OCI-M2 (cell line): ENCODE data around the gene GALNTL6.

Experiments used
- DNase-seq: peaks from one replicate; lab custom pipeline; 2025; ENCODE audit not compliant: unreplicated experiment; lab: John Stamatoyannopoulos, UW

GALNTL6 gene

GRCh38 chr4:171985129-171985528, 171.9 kb downstream of the GALNTL6 start:
- DNase-seq, result no peak

DNA sequence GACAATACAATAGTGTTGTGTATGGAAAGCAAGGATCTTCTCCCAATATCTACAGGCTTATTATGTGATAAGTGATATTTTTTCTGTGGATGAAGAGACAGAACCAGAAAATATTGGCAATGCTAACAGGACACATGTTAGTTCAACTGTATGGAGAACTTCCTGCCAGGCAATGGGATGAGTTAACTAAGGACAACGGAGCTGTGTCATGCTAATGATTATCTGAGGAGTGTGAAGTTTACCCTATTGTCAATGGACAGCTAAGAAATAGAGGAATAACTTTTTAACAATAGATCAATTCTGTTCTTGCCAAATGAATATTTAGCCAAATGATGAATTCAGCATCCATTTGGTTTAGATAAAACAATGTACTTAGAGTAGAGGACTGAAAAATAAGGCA, 180.0 kb downstream of the GALNTL6 start:
- no peak for DNase-seq

DNA sequence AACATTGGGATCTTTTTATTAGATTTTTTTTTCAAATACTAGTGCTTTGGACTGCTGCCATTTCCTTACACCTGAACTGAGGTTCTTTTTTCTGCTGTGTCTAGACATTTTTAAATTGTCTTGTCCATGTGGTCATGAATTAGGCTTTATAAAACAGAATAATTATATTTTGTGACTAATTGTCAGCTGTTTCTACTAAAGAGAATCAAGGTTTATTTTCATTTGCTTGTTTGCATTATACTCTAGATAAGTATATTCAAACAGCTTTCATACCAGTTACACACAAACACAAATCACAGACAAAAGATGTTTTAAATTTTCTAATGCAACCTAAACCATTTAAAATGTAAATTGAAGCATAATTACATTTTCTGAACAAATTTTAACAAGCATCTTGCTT, 194.7 kb downstream of the GALNTL6 start:
- no peak for DNase-seq

- no peak for DNase-seq
Measured at GRCh38 chr4:172009446-172010230, 196.4 kb downstream of the GALNTL6 start.

- no peak for DNase-seq
Measured at GRCh38 chr4:172011196-172011595, 198.0 kb downstream of the GALNTL6 start.

GRCh38 chr4:172018358-172018757, 205.2 kb downstream of the GALNTL6 start:
- no peak for DNase-seq

GRCh38 chr4:172035562-172035961, 222.4 kb downstream of the GALNTL6 start:
- DNase-seq, result no peak

GRCh38 chr4:172040766-172041165, 227.6 kb downstream of the GALNTL6 start:
- no peak for DNase-seq

DNA sequence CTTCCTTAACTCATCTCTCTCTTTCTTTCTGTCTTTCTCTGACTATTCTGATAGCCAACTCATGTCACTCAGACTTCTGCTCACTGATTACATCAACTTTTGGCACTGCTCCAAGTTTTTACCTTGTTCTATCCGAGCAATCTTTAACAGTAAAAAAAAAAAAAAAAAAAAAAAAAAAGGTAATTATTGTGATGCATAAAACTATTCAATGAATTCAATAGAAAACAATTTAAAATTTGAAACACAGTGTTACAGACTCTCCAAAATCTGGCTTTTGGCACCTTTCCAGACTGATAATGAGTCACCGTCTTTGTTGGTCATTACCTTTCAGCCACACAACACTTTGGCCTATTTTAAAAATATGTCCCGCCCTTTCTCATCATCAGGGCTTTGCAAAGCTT, 229.5 kb downstream of the GALNTL6 start:
- no peak for DNase-seq

GRCh38 chr4:172045981-172046380, 232.8 kb downstream of the GALNTL6 start:
- no peak for DNase-seq

DNA sequence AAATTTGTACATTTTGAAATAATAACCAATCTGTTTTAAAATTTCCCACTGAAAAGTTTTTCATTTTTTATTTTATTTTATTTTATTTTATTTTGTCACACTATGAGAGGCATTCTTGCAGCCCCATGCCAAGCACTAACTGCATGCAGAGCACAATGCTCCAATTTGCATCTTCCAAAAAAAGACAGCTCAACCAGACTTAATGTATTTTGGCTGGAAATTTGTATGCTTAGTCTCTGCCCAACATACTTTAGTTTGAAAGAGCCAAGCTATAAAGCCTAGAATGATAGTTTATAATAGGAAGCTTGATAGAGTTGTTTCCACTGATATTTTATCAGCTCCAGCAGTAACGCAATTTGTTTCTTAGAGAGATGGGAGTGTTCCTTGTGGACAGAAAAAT, 235.5 kb downstream of the GALNTL6 start:
- no peak for DNase-seq

- no peak for DNase-seq
Measured at GRCh38 chr4:172050911-172051310, 237.7 kb downstream of the GALNTL6 start.

DNA sequence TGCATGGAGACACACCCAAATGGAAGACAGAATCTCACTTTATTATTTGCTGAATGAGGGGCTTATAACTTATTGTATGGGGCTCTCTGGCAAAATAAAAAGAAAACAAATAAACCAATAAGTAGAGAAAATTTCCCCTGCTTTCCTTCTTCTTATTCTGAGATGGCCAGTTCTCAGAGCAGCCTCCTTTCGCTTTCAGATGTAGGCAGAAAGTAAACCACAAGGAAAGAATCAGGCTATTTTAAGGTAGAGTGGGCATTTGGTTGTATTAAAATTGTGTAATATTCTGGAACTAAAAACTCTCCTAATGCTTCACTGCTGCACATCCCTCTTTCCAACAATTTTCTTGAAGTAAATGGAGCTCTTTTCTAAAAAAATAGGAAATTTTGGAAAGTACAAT, 241.8 kb downstream of the GALNTL6 start:
- no peak for DNase-seq

GRCh38 chr4:172055498-172055897, 242.3 kb downstream of the GALNTL6 start:
- DNase-seq, result no peak

- DNase-seq, result no peak
Measured at GRCh38 chr4:172061204-172061603, 248.0 kb downstream of the GALNTL6 start.

GRCh38 chr4:172068506-172068905, 255.3 kb downstream of the GALNTL6 start:
- DNase-seq, result no peak

- no peak for DNase-seq
Measured at GRCh38 chr4:172073590-172073989, 260.4 kb downstream of the GALNTL6 start.

DNA sequence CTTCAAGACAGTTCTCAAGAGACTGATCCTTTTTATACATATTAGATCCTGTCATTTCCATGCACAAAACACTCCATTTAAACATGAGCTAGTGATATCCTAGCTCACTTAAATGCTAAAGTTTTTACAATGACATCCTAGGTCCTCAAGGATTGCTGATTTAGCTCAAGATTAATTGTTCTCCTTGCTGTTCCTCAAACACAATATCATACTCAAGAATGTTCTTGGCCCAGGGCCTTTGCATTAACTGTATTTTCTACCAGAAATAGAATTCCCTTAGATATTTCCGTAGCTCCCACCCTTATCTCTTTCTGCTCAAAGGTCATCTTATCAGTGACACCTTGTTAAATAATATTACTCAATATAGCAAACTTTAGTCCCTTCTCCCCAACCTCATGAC, 270.1 kb downstream of the GALNTL6 start:
- DNase-seq, result no peak

DNA sequence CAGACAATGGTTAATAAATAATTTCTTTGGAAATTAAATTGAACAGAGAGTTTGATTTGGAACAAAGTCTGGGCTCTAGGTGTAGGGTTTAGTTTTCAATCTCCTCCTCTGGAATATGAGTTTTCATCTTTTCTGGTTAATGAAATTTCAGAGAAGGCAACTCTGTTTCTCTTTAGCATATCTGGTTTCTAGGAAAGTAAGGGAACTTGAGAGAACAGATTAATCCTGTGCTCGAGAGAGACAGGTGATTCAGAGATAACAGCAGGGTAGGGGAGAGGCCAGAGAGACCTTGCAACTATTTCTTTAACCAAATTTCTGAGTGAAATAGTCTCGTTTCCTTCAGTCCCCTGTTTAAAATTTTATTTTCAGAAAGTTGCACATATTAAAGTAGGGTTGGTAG, 275.4 kb downstream of the GALNTL6 start:
- DNase-seq, result no peak

GRCh38 chr4:172095161-172095560, 282.0 kb downstream of the GALNTL6 start:
- no peak for DNase-seq

- no peak for DNase-seq
Measured at GRCh38 chr4:172096786-172097185, 283.6 kb downstream of the GALNTL6 start.

DNA sequence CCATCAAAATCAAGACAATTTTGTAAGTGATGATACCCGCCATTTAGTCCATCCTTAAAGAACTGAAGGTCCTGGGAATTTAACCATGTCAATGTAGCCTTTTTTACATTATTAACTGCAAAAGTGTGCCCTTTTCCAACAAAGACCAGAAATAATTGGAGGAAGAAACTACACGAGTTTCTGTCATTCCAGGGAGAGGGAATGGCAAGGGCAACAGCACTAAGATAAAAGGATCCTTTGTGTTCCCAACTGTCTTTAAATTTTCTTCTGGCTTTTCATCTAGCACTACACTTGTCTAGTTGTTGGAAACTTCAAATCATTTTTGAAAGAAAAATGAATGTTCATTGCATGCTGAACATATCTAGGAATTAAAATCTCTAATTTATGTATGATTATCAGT, 286.2 kb downstream of the GALNTL6 start:
- no peak for DNase-seq

DNA sequence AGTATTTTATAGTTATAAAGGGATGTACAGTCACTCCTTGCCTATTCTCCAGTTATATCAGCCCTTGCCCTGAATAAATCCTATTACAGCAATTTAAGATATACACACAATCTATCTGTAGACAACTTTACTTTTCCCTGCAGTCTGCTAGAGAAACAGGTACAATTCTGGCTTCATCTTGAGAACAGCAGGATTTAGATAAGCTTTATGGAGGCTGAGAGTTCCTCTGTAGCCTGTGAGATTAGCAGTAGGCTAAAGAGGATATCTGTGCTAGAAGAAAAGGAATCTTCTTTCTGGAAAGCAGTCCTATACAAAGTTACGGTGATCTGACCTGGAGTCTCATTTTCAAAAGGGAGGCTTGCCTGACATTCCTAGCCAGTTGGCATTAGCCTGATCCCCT, 290.3 kb downstream of the GALNTL6 start:
- no peak for DNase-seq
